ENCODE measurements around the gene LOXL1.
A peak's percentile ranks its signal among the peaks of the same experiment; 100 is the strongest.

LOXL1 gene

DNA sequence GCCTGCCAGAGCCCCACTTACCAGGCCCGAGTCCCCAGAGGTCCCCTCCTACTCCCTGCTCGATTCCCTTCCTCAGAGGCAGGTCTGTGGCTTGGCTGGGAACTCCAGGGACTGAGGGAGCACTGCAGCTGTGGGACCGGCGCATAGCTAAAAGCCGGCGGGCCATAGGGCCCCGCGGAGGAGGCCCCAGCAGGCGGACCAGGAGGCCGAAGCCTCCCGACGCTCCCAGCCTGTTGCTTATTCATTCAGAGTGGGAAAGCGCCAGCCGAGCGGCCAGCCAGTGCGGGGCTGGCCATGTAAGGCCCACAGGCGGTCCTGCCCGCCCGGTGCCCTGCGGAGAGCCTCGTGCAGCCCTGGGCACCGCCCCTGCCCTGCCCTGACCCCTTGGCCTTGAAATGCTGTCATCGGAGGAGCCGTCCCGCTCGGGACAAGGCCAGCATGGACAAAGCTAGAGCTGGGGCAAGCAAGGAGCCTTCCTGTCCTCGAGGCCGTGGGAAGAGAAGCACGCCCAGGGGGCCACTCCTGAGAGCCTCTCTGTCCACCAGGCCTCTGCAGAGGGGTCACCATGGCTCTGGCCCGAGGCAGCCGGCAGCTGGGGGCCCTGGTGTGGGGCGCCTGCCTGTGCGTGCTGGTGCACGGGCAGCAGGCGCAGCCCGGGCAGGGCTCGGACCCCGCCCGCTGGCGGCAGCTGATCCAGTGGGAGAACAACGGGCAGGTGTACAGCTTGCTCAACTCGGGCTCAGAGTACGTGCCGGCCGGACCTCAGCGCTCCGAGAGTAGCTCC lies at the start of gene LOXL1:
TSS of gene LOXL1 (plus strand) at position 244 of the 784 bp plus-strand sequence. CDS start at position 566, 322 bp downstream.
- peak within 1 kb of the TSS; percentile 81 for H3K4me3 ChIP-seq (ENCODE audit: control insufficient read depth, low read depth, low read length)
- TF ChIP-seq, protein P1, sequence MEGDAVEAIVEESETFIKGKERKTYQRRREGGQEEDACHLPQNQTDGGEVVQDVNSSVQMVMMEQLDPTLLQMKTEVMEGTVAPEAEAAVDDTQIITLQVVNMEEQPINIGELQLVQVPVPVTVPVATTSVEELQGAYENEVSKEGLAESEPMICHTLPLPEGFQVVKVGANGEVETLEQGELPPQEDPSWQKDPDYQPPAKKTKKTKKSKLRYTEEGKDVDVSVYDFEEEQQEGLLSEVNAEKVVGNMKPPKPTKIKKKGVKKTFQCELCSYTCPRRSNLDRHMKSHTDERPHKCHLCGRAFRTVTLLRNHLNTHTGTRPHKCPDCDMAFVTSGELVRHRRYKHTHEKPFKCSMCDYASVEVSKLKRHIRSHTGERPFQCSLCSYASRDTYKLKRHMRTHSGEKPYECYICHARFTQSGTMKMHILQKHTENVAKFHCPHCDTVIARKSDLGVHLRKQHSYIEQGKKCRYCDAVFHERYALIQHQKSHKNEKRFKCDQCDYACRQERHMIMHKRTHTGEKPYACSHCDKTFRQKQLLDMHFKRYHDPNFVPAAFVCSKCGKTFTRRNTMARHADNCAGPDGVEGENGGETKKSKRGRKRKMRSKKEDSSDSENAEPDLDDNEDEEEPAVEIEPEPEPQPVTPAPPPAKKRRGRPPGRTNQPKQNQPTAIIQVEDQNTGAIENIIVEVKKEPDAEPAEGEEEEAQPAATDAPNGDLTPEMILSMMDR (conservative IDR thresholded peaks at IDR 0.05; ENCODE audit: control insufficient read depth, insufficient read depth, low read depth, low read length): no peak
- peak; percentile 88 for DNase-seq (ENCODE audit: low read depth)

GRCh38 chr15:73879426-73879825 lies 46.8 kb upstream of the LOXL1 start:
- H3K4me3 ChIP-seq (ENCODE audit: control insufficient read depth, low read depth, low read length): no peak overlapping the region
- DNase-seq (ENCODE audit: low read depth): no peak
- TF ChIP-seq, protein P1 (conservative IDR thresholded peaks at IDR 0.05; ENCODE audit: control insufficient read depth, insufficient read depth, low read depth, low read length): no peak

DNA sequence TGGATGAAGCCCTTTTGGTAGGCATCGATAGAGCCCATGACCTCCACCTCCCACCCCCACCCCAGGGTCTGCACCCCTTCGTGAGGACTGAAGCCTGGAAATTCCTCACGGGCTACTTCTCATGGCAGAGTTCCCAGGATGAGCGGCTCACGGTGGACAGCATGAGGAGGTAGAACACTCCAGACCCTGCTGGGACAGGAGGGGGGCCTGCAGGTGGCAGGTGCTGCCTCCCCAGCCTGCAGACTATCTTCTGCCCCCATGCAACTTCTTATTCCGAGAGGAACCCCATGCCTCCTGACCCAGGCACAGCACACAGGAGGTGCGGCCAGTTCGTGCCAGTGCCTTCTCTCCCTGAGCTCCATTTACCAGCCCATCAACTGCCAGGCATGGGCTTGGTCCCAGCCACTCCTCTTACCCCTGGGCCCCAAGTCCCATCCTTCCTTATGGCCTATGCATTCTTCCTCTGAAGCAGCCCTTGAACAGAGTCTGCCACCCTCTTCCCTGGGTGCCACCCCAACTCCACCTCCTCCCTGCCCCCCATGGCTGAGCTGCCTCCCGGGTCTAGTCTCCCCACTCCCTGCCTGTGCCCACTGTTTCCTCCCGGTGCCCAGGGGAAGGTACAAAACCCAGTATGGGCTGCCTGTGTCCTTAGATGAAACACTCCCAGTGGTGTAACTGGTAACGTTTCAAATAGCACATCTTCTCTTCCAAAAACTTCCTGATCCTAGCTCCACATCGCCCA lies 44.5 kb upstream of the LOXL1 start:
- no peak overlapping the region for H3K4me3 ChIP-seq (ENCODE audit: control insufficient read depth, low read depth, low read length)
- TF ChIP-seq, protein P1 (conservative IDR thresholded peaks at IDR 0.05; ENCODE audit: control insufficient read depth, insufficient read depth, low read depth, low read length): no peak

DNA sequence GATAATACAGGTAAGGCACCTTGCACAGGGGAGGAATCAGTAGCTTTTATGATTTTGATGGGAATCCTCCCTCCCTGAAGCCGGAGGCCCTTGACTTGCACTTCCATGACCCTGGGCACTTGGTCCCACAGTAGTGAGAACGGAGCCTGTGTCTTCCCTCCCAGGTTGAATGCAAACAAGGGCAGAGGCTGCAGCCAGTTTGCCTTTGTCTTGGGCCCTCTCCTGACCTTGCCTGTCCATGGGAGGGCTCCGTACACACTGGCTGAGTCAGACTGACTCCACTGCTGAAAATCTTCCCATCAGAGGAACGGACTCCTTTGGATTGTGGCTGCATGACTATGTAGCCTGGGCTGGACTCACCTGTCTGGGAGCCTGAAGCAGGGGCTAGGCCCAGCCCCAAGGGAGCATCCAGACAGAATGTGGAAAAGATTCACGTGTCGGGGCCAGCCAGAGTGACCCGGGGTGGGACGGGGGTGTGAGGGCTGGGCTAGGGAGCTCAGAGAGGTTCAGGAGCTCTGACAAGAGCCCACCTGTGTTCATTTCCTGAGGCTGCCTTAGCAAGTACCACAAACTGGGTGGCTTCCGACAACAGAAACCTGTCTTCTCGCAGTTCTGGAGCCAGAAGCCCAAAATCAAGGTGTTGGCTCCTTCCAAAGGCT lies 43.4 kb upstream of the LOXL1 start:
- H3K4me3 ChIP-seq (ENCODE audit: control insufficient read depth, low read depth, low read length): no peak overlapping the region
- no peak for DNase-seq (ENCODE audit: low read depth)
- TF ChIP-seq, protein P1 (conservative IDR thresholded peaks at IDR 0.05; ENCODE audit: control insufficient read depth, insufficient read depth, low read depth, low read length): no peak

More for the DNA sequence above, 44.5 kb upstream of the LOXL1 start:
- no peak for DNase-seq (ENCODE audit: low read depth)

DNA sequence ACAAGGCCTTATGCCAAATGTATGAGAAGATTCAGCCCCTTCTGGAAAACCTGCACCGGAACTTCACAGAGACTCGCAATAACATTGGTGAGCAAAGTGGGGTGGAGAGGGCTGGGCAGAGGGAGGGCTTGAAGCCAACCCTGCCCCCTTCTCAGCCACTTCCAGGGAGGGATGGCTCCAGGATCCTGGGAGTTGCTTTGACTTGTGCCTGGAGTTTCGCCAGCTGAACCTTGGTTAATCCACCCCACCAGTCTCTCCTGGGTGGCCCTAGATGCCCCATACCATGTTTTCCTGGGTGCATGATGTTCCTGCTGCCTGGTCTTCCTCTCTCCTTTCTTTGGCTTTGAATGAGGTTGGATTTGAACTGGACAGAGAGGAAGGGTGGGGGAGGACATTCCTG lies 42.1 kb upstream of the LOXL1 start:
- TF ChIP-seq, protein P1 (conservative IDR thresholded peaks at IDR 0.05; ENCODE audit: control insufficient read depth, insufficient read depth, low read depth, low read length): no peak
- H3K4me3 ChIP-seq (ENCODE audit: control insufficient read depth, low read depth, low read length): no peak overlapping the region
- DNase-seq (ENCODE audit: low read depth): no peak

DNA sequence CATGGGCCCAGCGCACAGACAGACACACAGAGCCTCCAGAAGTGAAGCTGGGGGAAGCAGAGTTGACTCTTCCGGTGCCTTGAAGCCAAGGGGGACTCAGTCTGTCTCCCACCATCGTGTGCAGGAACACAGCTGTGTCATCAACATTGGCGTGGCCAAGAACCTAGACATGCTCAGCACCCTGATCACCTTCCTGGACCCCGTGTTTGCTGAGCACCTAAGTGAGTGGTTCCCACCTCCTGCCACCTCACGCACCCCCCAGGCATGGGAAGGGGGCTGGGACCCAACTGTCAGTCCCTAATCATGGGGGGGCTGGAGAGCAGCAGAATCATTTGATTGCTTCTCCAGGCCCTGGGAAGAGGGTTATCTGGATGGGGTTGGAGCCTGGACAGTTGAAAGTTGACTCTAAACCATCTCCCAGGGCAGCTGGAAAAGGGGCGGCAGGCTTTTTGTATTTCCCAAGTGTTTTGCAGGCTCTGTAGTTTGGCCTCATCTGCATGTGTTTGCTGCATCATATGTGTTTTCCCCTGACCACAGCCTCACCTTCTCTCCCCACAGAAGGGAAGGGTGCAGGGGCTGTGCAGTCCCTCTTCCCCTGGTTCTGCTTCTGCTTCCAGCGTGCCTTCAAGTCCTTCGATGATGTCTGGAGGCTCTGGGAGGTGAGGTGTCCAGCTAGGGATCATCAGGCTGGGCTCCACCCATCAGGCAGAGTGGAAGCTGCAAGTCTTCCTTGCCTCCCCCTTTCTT lies 40.1 kb upstream of the LOXL1 start:
- no peak for DNase-seq (ENCODE audit: low read depth)
- H3K4me3 ChIP-seq (ENCODE audit: control insufficient read depth, low read depth, low read length): no peak overlapping the region
- TF ChIP-seq, protein P1 (conservative IDR thresholded peaks at IDR 0.05; ENCODE audit: control insufficient read depth, insufficient read depth, low read depth, low read length): no peak

All from fibroblast of mammary gland (primary cell).